GM12878 (cell line): Measurements from ENCODE around the gene CLSTN2. TPM values are rescaled to one million over a fixed set of nuclear protein-coding genes. Genes with fewer than 3 reads are reported as not detected.

Experiments used
- ATAC-seq: fragments of 200-7000 bp; cut with Tn5 transposase; 3 replicates; pipeline ENCODE4 v1.9.1; 2020; ENCODE audit warnings: mild to moderate bottlenecking, moderate library complexity
- BruUV-seq: library from RNA; stranded (reverse); fragments of 400-500 nt; replicated peaks from 2 replicates; lab custom pipeline; 2021; lab: Mats Ljungman, UMichigan
- CTCF ChIA-PET: fragments of 300-600 bp; sonication (Branson Sonifier 250); formaldehyde crosslinking; extraction: SDS; loops from one replicate; lab custom pipeline; 2021; ENCODE audit warnings: inconsistent platforms; lab: Yijun Ruan, JAX
- POLR2A ChIA-PET: fragments of 350-600 bp; formaldehyde crosslinking; extraction: SDS; loops from one replicate; lab custom pipeline; 2021; ENCODE audit warnings: inconsistent platforms; lab: Charles Lee
- RAD21 ChIA-PET: fragments of 300-600 bp; sonication (Branson Sonifier 250); formaldehyde crosslinking; loops from one replicate; lab custom pipeline; 2023; ENCODE audit warnings: antibody characterized with exemption; ENCODE audit not compliant: unreplicated experiment; lab: Charles Lee
- SMC1A ChIA-PET: fragments of 300-600 bp; sonication (Branson Sonifier 250); formaldehyde crosslinking; loops from one replicate; lab custom pipeline; 2023; ENCODE audit not compliant: unreplicated experiment, uncharacterized antibody; lab: Charles Lee
- DNase-seq: peaks from one replicate; pipeline ENCODE4 v3.0.0-alpha.2; 2011; ENCODE audit warnings: low read depth, low spot score
- FAIRE-seq: peaks from 3 replicates; lab custom pipeline; 2011; peaks lifted over from hg19 to GRCh38; lab: Jason Lieb, UNC
- H2AFZ ChIP-seq: 2 replicates; pipeline ENCODE4 v1.6.0; 2011; ENCODE audit warnings: low read depth, low read length, control low read depth; ENCODE audit not compliant: control insufficient read depth
- H3K27ac ChIP-seq: 2 replicates; pipeline ENCODE4 v1.5.1; 2011; ENCODE audit warnings: control low read depth; ENCODE audit not compliant: control insufficient read depth, insufficient read depth
- H3K27me3 ChIP-seq, 2 experiments: replicated peaks in 1 of 2; 2 replicates each; pipeline versions ENCODE4 v1.6.0 to v1.6.1; 2011; ENCODE audit warnings: low read length in 1 of 2; ENCODE audit not compliant: control insufficient read depth in 2 of 2, insufficient read depth in 2 of 2
- H3K36me3 ChIP-seq, 2 experiments: 2 replicates each; pipeline ENCODE4 v1.5.1; 2011; ENCODE audit warnings: low read length in 1 of 2; ENCODE audit not compliant: control insufficient read depth in 2 of 2, insufficient read depth in 2 of 2
- H3K4me1 ChIP-seq: 2 replicates; pipeline ENCODE4 v1.6.1; 2011; ENCODE audit warnings: mild to moderate bottlenecking, low read length, moderate library complexity, mixed read lengths; ENCODE audit not compliant: control insufficient read depth, insufficient read depth
- H3K4me2 ChIP-seq: 2 replicates; pipeline ENCODE4 v1.6.0; 2011; ENCODE audit warnings: control low read depth; ENCODE audit not compliant: control insufficient read depth, insufficient read depth
- H3K4me3 ChIP-seq: fragments of 200-600 bp; sonication (generic); 2 replicates; pipeline ENCODE4 v1.5.1; 2016
- H3K79me2 ChIP-seq: 2 replicates; pipeline ENCODE4 v1.6.0; 2011; ENCODE audit warnings: low read length; ENCODE audit not compliant: control insufficient read depth, insufficient read depth
- H3K9ac ChIP-seq: 2 replicates; pipeline ENCODE4 v1.8.0; 2011; ENCODE audit warnings: low read length, control low read depth, mixed read lengths; ENCODE audit not compliant: control insufficient read depth, insufficient read depth
- H3K9me3 ChIP-seq: replicated peaks from 3 replicates; pipeline ENCODE4 v1.5.1; 2011; ENCODE audit warnings: mild to moderate bottlenecking, low read length; ENCODE audit not compliant: control insufficient read depth, insufficient read depth
- H4K20me1 ChIP-seq: 2 replicates; pipeline ENCODE4 v1.6.0; 2011; ENCODE audit not compliant: control insufficient read depth, insufficient read depth
- BACH1 ChIP-seq: fragments of 450-650 bp; IDR thresholded peaks from 2 replicates; pipeline ENCODE4 v1.6.1; 2017; ENCODE audit warnings: mild to moderate bottlenecking, borderline replicate concordance
- BMI1 ChIP-seq: fragments of 450-650 bp; IDR thresholded peaks from 2 replicates; pipeline ENCODE4 v1.6.1; 2016; ENCODE audit warnings: mild to moderate bottlenecking, moderate library complexity, borderline replicate concordance
- CHD2 ChIP-seq: IDR thresholded peaks from 2 replicates; pipeline ENCODE4 v1.6.1; 2011; ENCODE audit warnings: low read depth, low read length, improper control_type of control experiment, borderline replicate concordance
- CREM ChIP-seq: IDR thresholded peaks from 2 replicates; pipeline ENCODE4 v1.6.1; 2014; ENCODE audit warnings: antibody characterized with exemption, low read depth
- E2F4 ChIP-seq: IDR thresholded peaks from 2 replicates; pipeline ENCODE4 v1.6.1; 2012; ENCODE audit warnings: low read depth, low read length, improper control_type of control experiment
- ETV6 ChIP-seq, 2 experiments: fragments of 450-650 bp in 1 of 2; IDR thresholded peaks in 1 of 2; conservative IDR thresholded peaks in 1 of 2; 2 replicates each; pipeline ENCODE4 v1.6.1; 2014; ENCODE audit warnings: antibody characterized with exemption in 1 of 2, borderline replicate concordance in 1 of 2, low read depth in 1 of 2, mild to moderate bottlenecking in 1 of 2, moderate library complexity in 1 of 2
- KAT2A ChIP-seq: conservative IDR thresholded peaks from 2 replicates; pipeline ENCODE4 v1.6.1; 2011; ENCODE audit warnings: low read depth, low read length; ENCODE audit not compliant: control insufficient read depth
- MTA2 ChIP-seq: fragments of 450-650 bp; IDR thresholded peaks from 2 replicates; pipeline ENCODE4 v1.6.1; 2016; ENCODE audit warnings: low read depth, mild to moderate bottlenecking, moderate library complexity
- REST ChIP-seq: IDR thresholded peaks from 2 replicates; pipeline ENCODE4 v1.6.1; 2012; ENCODE audit warnings: mild to moderate bottlenecking, low read depth, low read length
- SMAD5 ChIP-seq: IDR thresholded peaks from 2 replicates; pipeline ENCODE4 v1.6.1; 2016; ENCODE audit warnings: antibody characterized with exemption, low read depth
- TAF1 ChIP-seq: IDR thresholded peaks from 2 replicates; pipeline ENCODE4 v1.6.1; 2011; ENCODE audit warnings: mild to moderate bottlenecking, low read depth, low read length, borderline replicate concordance
- ZBTB33 ChIP-seq: fragments of 450-650 bp; IDR thresholded peaks from 2 replicates; pipeline ENCODE4 v1.6.1; 2017; ENCODE audit warnings: mild to moderate bottlenecking
- ZBTB40 ChIP-seq: fragments of 450-650 bp; IDR thresholded peaks from 2 replicates; pipeline ENCODE4 v1.6.1; 2016; ENCODE audit warnings: mild to moderate bottlenecking, moderate library complexity, borderline replicate concordance
- ZNF207 ChIP-seq: fragments of 450-650 bp; IDR thresholded peaks from 2 replicates; pipeline ENCODE4 v1.6.1; 2014; ENCODE audit warnings: antibody characterized with exemption, mild to moderate bottlenecking, borderline replicate concordance
- WGBS: methylation state at CpG from one replicate; pipeline ENCODE4 v1.1.6; 2016; ENCODE audit warnings: low lambda C conversion rate; ENCODE audit not compliant: insufficient replicate concordance, insufficient coverage; ENCODE audit errors: missing lambda C conversion rate; 5-methylcytosine and 5-hydroxymethylcytosine counted together
- in situ Hi-C: fragments of 300-500 bp; cut with MboI; formaldehyde crosslinking; loops from 9 replicates; pipeline ENCODE4 v1.14.3; 2018; ENCODE audit warnings: mixed read lengths
- intact Hi-C: fragments of 100-400 bp; cut with micrococcal nuclease; formaldehyde crosslinking; loops from one replicate; pipeline ENCODE4 v1.14.2; 2022; ENCODE audit not compliant: unreplicated experiment
- polyA plus RNA-seq, 11 experiments: library from polyadenylated mRNA; depleted of rRNA in 4 of 11; unstranded in 6 of 11; stranded (reverse) in 5 of 11; fragments of >200 nt; fragmentation: Nextera tagmentation in 4 of 11; fragmentation: Illumina TruSeq in 1 of 11; extraction: Ambion mirVana in 4 of 11; extraction: Trizol in 1 of 11; gene quantifications; 1 replicate in 1 of 11; 2 replicates in 10 of 11; pipeline versions ENCODE4 v1.2.1 to v1.2.3, GENCODE V29; 2011 to 2016; ENCODE audit warnings: inconsistent platforms in 2 of 11, missing spikeins in 2 of 11, low read depth in 1 of 11
- total RNA-seq, 4 experiments: library from RNA; depleted of rRNA in 3 of 4; stranded (reverse); fragments of >200 nt in 3 of 4; fragmentation: Illumina TruSeq in 1 of 4; extraction: Trizol in 1 of 4; gene quantifications; 2 replicates each; pipeline versions ENCODE4 v1.2.1 to v1.2.3, GENCODE V29; 2013 to 2021

CLSTN2 gene
- total and polyA plus RNA-seq, 10 of the 15 experiments (the other 5 are each of a cell fraction or from before 2014, with no cell fraction given), result under 0.01 to 0.10 (median under 0.01) TPM; not detected in 5

- ChIA-PET SMC1A (no interaction called here), POLR2A (no interaction called here), CTCF (interaction anchor here (1.5 kb wide), 1 partner anchor 31 kb away, joined by 3 read pairs; no protein-coding TSS in a partner anchor), RAD21 (no interaction called here)
- no peak for TF ChIP-seq CHD2
- no peak for TF ChIP-seq REST
- no peak for TF ChIP-seq ZBTB40
- no peak for TF ChIP-seq MTA2
- no peak for TF ChIP-seq TAF1
- TF ChIP-seq SMAD5, result no peak
- TF ChIP-seq BACH1, result no peak
- TF ChIP-seq KAT2A, result no peak
- no peak for TF ChIP-seq CREM
- TF ChIP-seq E2F4, result no peak
- no peak for TF ChIP-seq ETV6 (conservative IDR thresholded peaks at IDR 0.05 in 1 of 2, IDR thresholded peaks at IDR 0.05 in 1 of 2; ENCODE audit: borderline replicate concordance in 1 of 2, low read depth in 1 of 2)
- no peak for TF ChIP-seq ZBTB33
- TF ChIP-seq ZNF207, result no peak
- no peak for TF ChIP-seq BMI1
- Histone ChIP-seq H3K4me3 (no peak overlapping the region), H3K36me3 (no peaks in the 10 kb centered on the region), H4K20me1 (no peaks in the 10 kb centered on the region; the same call in 1 of the 2 replicates), H3K27me3 (no peaks in the 10 kb centered on the region), H3K9me3 (no peaks in the 10 kb centered on the region), H3K79me2 (no peaks in the 10 kb centered on the region), H3K4me2 (no peak overlapping the region), H3K4me1 (no peaks in the 10 kb centered on the region), H2AFZ (no peak overlapping the region), H3K9ac (no peak overlapping the region), H3K27ac (no peak overlapping the region)
- DNase-seq (no peak), FAIRE-seq (no peak), ATAC-seq (no peak)
- WGBS, result 8% methylated on average over 3 of the region's 3 CpGs
- in situ Hi-C loops, result no loop called here
- no TSS peak for BruUV-seq
- intact Hi-C loops, result no loop called here
These were observed 314.2 kb downstream of the CLSTN2 start for GRCh38 chr3:140249188-140249587.
